HG02840 (cell line): ENCODE data around the gene FOXO3.

ENCODE experiments used
- ATAC-seq: cut with Tn5 transposase; IDR thresholded peaks from one replicate; pipeline ENCODE4 v1.9.1; 2021; ENCODE audit warnings: mild to moderate bottlenecking, moderate library complexity, moderate number of reproducible peaks; ENCODE audit not compliant: unreplicated experiment, low FRiP score

The FOXO3 gene

GRCh38 chr6:108625581-108625980 is 64.9 kb downstream of the FOXO3 start:
- ATAC-seq: no peak

DNA sequence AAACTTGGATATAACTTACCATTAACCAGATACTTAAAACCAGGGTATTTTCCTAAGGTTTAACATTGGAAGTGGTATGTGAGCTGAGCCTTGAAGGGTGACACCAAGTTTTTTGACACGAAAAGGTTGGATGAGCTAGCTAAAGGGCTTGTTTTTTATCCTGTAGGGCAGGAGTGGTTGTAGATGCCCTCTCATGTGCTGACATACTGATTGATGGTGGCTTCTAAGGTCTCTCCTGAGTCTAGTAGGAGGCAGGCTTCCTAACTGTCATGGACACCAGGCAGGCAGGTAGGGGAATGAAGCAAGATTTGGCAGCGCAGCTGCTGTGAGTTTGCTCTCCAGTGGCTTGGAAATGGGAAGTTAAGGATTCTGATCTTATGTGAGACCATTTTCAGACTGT is 66.1 kb downstream of the FOXO3 start:
- ATAC-seq: no peak

DNA sequence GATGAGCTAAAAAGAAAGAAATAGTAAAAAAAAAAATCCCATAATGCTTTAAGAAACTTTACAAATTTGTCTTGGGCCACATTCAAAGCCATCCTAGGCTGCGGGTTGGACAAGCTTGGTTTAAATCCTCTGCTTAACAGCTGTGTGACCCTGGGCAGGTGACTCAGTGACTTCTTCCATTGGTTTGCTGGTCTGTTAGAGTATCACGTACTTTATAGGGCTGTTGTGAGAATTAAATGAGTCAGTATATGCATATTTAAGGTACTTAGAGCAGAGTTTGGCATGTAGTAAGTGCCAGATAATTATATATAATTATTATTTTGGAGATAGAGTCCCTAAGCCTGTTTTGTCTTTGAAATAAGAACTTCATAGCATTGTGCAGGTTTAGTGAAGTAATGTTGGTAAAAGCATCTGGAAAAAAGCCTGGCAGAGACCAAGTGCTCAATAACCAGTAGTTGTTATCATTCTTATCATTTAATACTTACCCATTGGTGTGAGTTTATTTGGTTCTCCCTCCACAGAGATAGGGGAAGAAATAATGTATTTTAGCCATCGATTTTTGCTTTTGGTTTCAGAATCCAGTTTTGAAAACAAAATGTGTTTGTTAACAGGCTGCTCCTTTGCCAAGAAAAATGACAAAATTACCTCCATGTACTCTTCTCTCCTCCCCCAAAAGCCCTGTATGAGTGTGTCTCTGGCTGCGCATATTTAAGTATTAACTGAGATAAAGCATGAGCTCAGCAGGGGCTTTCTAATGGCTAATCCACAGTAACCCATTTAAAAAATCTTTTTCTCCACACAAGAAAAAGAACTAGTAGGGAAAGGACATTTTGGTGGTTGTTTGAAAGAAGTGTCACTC is 67.2 kb downstream of the FOXO3 start:
- ATAC-seq: no peak

GRCh38 chr6:108630050-108630714 is 69.5 kb downstream of the FOXO3 start:
- no peak for ATAC-seq

- ATAC-seq: no peak
Measured at GRCh38 chr6:108632441-108632840, 71.7 kb downstream of the FOXO3 start.

- no peak for ATAC-seq
Measured at GRCh38 chr6:108633436-108633835, 72.7 kb downstream of the FOXO3 start.

DNA sequence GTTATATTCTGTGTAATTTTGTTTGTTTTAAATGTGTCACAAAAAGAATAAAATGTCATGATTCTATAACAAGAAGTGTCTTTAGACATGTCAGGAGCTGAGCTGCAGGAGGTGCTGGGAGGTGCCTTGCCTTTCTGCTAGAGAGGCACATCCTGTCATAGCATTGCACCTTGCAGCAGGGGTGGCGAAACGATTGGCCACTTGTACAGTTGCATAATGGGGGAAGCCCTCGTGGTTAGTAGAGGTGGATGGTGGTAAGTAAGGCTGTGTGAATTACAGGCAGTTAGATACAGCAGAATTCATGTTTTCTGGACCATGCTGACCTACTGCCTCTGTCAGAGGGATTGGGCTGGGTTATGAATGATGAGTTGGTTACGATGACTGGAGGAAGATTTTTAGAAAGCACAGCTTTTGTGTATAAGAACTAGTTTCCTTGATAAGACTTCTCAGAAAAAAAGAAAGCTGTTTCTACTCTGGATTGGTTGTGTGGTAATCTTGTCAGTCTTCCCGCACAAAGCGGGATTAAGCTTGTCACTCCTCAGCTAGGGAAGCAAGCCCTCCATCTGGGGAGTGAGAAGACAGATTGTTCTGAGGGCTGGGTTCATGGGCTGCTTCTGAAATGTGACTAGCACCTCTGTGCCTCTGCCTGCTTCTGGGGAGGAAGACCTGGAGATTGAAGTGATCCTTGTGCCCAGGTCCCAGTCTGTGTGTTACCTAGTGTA is 74.9 kb downstream of the FOXO3 start:
- no peak for ATAC-seq

DNA sequence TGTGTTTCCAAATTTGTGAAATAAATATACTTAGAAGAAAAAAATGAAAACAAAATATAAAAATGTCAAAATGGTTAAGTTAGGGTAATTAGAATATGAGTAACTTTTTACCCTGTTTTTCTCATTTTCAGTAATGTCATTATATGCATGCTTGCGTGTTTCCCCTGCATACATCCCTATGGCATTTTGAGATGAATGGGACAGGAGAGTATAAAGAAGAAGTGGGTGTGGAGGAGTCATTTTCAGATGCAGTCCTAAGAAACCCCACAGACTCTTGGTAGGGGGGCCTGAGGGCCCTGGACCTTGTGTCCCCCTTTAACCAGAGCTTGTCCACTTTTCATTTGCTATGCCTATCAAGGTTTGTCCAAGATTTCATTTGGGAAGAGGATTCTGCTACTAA is 77.2 kb downstream of the FOXO3 start:
- ATAC-seq: no peak

- ATAC-seq: no peak
Measured at GRCh38 chr6:108638993-108639392, 78.3 kb downstream of the FOXO3 start.

DNA sequence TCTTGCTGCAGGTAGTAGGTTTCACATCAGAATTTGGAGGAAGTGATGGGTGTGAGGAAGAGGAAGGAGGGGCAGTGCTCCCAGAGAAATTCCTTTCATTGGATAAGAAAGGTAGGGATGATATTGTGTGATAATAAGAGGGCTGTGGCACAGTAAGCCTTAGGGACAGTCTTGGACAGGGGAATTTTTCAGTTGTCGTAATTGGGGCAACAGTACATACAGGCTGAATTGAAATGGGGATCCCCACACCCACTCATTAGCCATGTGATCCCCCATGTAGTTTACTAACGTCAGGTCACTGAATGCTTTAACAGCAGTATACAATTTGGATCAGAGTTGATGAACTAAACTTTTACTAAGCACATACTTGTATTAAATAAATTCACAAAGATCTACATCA is 79.4 kb downstream of the FOXO3 start:
- no peak for ATAC-seq

DNA sequence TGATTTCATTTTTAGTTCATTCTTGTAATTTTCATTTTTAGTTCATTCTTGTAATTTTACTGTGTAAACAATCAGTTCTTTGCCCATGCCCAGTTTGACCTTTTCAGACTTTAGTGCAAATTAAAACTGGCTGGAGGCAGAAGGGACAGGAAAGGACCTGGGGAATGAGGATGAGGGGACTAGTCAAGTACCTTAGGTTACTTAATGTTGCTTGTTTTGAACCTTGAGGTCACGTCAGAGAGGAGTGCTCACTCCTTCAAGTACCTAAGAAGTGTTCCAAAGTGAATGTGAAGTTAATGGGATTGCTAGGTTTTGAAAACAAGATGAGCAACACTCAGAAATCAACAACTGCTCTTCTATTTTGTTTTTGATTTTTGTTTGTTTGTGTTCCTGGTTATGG is 82.5 kb downstream of the FOXO3 start:
- no peak for ATAC-seq

DNA sequence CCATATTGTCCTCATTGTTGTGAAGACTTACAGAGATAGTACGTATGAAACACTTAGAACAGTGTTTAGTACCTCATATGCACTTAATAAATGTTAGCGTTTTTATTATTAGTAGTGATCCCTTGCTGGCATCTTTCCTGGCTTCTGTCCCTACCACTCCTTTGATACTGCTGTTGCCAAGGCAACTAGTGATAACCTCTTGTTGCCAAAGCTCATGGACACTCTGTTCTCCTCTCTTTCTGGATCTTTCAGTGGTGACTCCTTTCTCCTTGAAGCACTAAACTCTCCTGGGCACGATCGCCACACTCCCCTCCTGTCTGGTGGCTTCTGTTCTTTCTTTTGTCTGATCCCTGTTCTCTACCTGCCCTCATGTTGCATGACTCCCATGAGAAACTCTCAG is 83.5 kb downstream of the FOXO3 start:
- no peak for ATAC-seq

- ATAC-seq: no peak
Measured at GRCh38 chr6:108648191-108648590, 87.5 kb downstream of the FOXO3 start.

DNA sequence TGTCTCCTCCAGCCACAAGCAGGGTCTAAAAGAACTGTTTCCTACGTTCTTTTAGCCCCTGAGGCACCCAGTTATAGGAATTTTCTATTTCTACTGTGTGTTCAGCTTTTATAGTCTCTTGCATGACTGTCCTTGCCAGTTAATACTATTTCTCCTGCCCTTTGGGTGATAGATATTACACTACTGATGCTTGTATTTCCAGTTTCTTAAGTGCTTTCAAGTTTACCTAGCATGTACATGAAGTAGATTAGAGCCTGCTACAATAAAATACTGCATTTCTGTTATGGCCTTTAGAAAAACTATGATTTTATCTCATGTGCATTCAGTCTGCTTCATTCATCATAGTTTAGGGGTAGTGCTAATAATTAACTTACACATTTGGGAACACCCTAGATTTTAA is 89.6 kb downstream of the FOXO3 start:
- no peak for ATAC-seq

- ATAC-seq: no peak
Measured at GRCh38 chr6:108650781-108651180, 90.1 kb downstream of the FOXO3 start.

DNA sequence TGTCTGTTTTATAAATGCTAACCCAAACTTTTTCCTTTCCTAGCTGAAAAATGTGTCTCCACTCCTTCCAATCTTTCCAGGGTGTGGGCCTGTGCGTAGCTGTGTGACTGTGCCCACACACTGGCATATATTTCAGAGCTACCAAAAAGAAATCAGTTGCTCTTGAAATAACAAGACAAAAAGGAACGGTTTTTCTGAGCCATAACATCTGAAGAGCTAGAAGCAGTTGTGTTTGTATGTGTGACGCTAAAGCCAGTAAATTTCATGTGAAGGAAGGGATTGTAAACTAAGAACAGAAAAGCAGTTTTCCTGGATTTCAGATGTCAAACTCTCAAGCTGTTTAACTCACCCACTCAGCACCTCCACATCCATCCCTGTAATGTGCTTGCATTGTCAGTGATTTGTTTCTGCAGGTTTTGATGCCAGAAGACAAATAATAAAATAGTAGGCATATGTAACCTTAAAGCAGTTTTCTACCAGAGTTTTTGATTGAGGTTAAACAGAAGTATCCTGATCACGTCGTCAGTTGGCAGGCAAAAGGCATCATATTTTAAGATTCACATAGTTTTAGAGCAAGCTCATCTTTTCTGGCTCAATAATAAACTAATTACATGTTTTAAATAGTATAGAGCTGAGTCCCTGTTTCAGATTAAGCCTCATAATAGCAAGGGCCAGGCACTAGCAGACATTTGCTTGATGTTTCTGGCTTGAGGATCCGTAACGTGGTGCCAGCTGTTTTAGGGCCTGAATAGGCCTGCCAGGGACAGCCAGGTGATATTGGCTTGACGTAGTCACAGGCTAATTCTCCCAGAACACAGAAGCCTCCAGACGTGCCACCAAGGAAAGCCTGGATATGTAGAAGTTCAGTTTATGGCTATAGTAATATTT is 90.9 kb downstream of the FOXO3 start:
- no peak for ATAC-seq

GRCh38 chr6:108652375-108652774 is 91.7 kb downstream of the FOXO3 start:
- no peak for ATAC-seq

DNA sequence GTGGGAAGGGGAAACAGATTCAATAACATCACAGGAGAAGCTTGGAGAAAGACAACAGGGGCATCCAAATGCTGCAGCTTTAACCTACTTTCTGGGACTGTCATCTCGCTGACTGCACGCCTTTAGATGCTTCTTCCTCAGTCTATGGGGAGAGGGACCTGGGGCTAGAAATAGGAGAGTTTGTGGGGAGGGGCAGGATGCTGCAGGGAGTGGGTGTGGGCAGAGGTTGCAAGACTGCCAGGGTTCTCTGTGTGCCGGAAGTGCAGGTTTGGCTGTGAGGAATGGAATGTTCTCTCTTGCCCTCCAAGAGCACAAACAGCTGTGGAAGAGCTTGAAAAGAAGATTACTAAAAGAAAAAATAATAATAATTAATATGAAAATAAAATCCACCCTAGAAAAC is 93.2 kb downstream of the FOXO3 start:
- ATAC-seq: no peak

DNA sequence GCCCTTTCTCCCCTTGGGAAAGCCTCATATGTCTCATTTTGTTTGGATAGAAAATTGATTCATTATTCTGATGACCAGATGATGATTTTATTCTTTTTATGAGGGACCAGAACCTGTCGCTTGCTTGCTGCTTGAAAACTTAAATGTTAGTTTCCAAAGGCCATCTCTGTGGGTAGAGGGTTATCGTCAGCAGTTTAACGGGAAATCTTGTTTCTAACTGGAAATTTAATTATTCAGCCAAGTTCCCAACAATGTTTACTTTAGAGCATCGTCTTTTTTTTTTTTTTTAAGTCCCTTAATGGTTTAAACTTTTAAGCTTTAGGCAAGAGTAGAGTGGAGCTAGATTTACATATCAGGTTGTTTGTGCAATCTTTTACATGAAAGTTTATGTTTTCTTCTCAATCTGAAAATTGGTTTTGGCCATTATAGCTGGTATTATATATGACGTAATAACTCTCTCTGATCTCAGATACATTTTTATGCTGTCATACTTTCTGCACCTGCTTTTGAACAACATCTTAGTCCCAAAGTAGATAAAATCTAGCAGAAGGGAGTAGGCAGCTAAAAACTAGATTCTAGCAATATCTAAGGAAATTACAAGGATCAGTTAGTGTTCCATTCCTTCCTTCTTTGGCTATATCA is 93.9 kb downstream of the FOXO3 start:
- no peak for ATAC-seq
